ENCODE data around the gene SBF1. TPM values are rescaled to one million over a fixed set of nuclear protein-coding genes. Genes with fewer than 3 reads are reported as not detected.

SBF1 gene
- total RNA-seq, 1 donor from 2014 or later = 144 TPM

DNA sequence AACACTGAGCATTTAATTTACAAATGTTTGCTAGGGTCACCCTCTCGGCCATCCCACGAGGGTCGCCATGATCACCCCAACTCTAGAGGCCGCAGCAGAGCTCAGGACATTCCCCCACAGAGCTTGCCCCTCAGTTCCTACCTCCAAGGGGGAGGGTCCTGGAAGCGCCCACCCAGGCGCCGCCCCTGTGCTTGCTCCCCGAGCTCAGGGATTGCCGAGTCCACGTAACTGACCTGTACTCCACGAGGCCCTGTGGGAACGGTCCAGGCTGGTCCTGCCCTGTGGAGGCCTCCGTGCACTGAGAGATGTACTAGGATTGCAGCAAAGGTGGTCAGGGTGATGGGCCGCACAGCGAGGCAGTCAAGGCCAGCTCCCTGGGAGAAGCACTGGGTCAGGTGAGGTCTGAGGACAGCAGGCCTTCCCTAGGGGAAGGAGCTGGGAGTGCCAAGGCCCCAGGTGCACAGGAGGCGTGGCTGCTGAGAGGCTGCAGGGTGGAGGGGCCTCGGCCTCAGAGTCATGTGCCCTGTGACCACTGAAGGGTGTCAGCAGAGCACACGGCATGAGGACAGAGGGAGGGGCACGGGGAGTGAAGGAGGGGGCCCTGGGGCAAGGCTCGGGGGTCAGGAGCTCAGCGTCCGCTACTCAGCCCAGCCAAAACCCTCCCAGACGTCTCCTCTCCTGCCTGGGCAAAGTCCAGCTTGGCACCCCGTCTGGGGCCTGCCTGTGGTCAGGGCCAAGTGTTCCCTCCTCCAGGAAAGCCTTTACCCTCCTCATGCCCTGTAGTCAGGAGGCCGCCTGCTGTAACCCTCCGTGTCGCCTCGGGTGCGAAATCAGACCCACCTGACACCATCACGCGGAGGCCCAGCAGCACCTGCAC is 9.4 kb upstream of the SBF1 start:
- DNase-seq (no peak), ATAC-seq (ENCODE audit: low read depth) (peak; percentile 14)
- no peak for TF ChIP-seq CTCF (IDR thresholded peaks at IDR 0.05)
- H3K36me3 Mint-ChIP-seq (ENCODE audit: low read depth) = no peaks in the 10 kb centered on the region
- H3K4me3 Mint-ChIP-seq = no peak overlapping the region
- no peaks in the 10 kb centered on the region for H3K9me3 Mint-ChIP-seq
- CTCF ChIA-PET = no interaction called here
- peaks cover 11% of the 10 kb centered on the region for H3K4me1 Mint-ChIP-seq
- intact Hi-C loops (cut with micrococcal nuclease) = no loop called here
- no peaks in the 10 kb centered on the region for H3K27me3 Mint-ChIP-seq
- POLR2A ChIA-PET = interaction anchor here (1.2 to 1.5 kb wide), 2 partner anchors 14 to 16 kb away, joined by 3 to 5 read pairs; no protein-coding TSS in a partner anchor
- H3K27ac Mint-ChIP-seq = no peak overlapping the region

DNA sequence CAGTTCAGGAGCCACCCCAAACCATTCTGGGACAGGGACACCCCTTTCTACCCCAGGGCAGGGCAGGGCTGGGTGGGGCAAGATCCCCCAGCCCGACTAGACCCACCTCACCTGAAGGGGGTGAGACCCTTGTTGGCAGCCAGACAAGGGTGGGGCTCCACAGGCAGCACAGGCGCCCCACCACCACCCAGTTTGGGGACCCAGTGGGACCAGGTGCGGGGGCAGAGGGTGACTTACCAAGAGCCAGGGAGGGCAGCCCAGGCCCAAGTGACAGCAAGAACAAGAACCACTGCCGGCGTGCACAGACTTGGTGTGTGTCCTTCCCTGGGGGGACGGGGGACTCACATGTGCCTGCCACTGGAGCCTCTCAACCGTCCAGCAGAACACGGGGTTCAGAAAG is 8.7 kb upstream of the SBF1 start:
- no peaks in the 10 kb centered on the region for H3K9me3 Mint-ChIP-seq
- ChIA-PET POLR2A (interaction anchor here (1.5 kb wide), 1 partner anchor 15 kb away, joined by 5 read pairs; no protein-coding TSS in a partner anchor), CTCF (no interaction called here)
- H3K4me1 Mint-ChIP-seq = peaks cover 11% of the 10 kb centered on the region
- H3K27ac Mint-ChIP-seq = no peak overlapping the region
- H3K36me3 Mint-ChIP-seq (ENCODE audit: low read depth) = no peaks in the 10 kb centered on the region
- no peak overlapping the region for H3K4me3 Mint-ChIP-seq
- no peak for TF ChIP-seq CTCF (IDR thresholded peaks at IDR 0.05)
- ATAC-seq (ENCODE audit: low read depth) (no peak), DNase-seq (no peak)
- intact Hi-C loops (cut with micrococcal nuclease) = no loop called here
- H3K27me3 Mint-ChIP-seq = no peaks in the 10 kb centered on the region

DNA sequence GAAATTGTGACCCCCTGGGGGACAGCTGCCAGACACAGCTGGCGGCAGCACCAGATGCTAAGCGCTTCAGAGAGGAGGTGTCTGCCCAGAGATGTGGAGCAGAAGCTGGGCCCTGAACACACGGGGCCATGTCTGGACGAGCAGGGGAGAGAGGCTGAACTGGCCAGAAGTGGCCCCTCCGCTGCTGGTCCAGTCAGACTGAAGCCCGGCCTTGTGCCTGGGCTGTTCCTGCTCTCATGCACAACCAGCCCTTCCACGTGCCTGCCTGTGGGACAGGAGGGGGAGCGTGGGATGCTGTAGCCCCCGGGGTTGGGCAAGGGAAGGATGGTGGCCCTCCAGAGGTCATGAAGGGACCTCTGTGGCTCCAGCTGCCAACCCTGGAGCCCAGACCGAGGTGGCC is 8.3 kb upstream of the SBF1 start:
- Mint-ChIP-seq H3K4me1 (peaks cover 11% of the 10 kb centered on the region), H3K36me3 (ENCODE audit: low read depth) (no peaks in the 10 kb centered on the region), H3K27me3 (no peaks in the 10 kb centered on the region), H3K4me3 (no peak overlapping the region), H3K9me3 (no peaks in the 10 kb centered on the region), H3K27ac (no peak overlapping the region)
- ChIA-PET POLR2A (no interaction called here), CTCF (no interaction called here)
- no peak for ATAC-seq (ENCODE audit: low read depth)
- no peak for TF ChIP-seq CTCF (IDR thresholded peaks at IDR 0.05)
- intact Hi-C loops (cut with micrococcal nuclease) = no loop called here
- no peak for DNase-seq

- H3K4me1 Mint-ChIP-seq = peaks cover 11% of the 10 kb centered on the region
- DNase-seq (no peak), ATAC-seq (ENCODE audit: low read depth) (no peak)
- TF ChIP-seq CTCF (IDR thresholded peaks at IDR 0.05) = no peak
- H3K9me3 Mint-ChIP-seq = no peaks in the 10 kb centered on the region
- H3K36me3 Mint-ChIP-seq (ENCODE audit: low read depth) = no peaks in the 10 kb centered on the region
- intact Hi-C loops (cut with micrococcal nuclease) = no loop called here
- H3K27me3 Mint-ChIP-seq = no peaks in the 10 kb centered on the region
- POLR2A ChIA-PET = interaction anchor here (0.9 to 2.7 kb wide), 3 partner anchors 13 to 139 kb away, joined by 3 to 13 read pairs (median 4); no protein-coding TSS in a partner anchor
- H3K4me3 Mint-ChIP-seq = peak overlapping the region; percentile 76
- CTCF ChIA-PET = no interaction called here
- H3K27ac Mint-ChIP-seq = no peak overlapping the region
These were observed 7.6 kb upstream of the SBF1 start for GRCh38 chr22:50482107-50483074.

All from activated B cell treated with CpG ODN at 0.5 μM for 24 hours (primary cell).